IMR-90 (cell line): Measurements from ENCODE around the gene DCTD. TPM values are rescaled to one million over a fixed set of nuclear protein-coding genes. Genes with fewer than 3 reads are reported as not detected.

ENCODE experiments used
- ATAC-seq: fragments of 200-7000 bp; cut with Tn5 transposase; 2 replicates; pipeline ENCODE4 v1.9.1; 2020; ENCODE audit warnings: low read depth, mild to moderate bottlenecking, moderate library complexity
- BruUV-seq: library from RNA; stranded (reverse); fragments of 400-500 nt; replicated peaks from 2 replicates; lab custom pipeline; 2021; lab: Mats Ljungman, UMichigan
- CTCF ChIA-PET: fragments of 300-600 bp; formaldehyde crosslinking; extraction: SDS; loops from one replicate; lab custom pipeline; 2021; ENCODE audit warnings: antibody characterized with exemption; lab: Yijun Ruan, JAX
- POLR2A ChIA-PET: fragments of 300-600 bp; sonication (Branson Sonifier 250); formaldehyde crosslinking; loops from one replicate; lab custom pipeline; 2022; ENCODE audit warnings: antibody characterized with exemption; ENCODE audit not compliant: unreplicated experiment; lab: Charles Lee
- DNase-seq: peaks from one replicate; pipeline ENCODE4 v3.0.0; 2013
- H2AFZ ChIP-seq: replicated peaks from 2 replicates; pipeline ENCODE3; 2013; ENCODE audit warnings: low read length, mild to moderate bottlenecking; ENCODE audit not compliant: poor library complexity
- H2AK5ac ChIP-seq: 2 replicates; pipeline ENCODE4 v1.6.1; 2013; ENCODE audit warnings: low read depth, low read length, inconsistent platforms
- H2AK9ac ChIP-seq: replicated peaks from 2 replicates; pipeline ENCODE3; 2013; ENCODE audit warnings: mild to moderate bottlenecking, low read depth, low read length, moderate library complexity; ENCODE audit not compliant: poor library complexity
- H2BK120ac ChIP-seq: 2 replicates; pipeline ENCODE4 v1.6.1; 2013; ENCODE audit warnings: low read depth, low read length, inconsistent platforms
- H2BK15ac ChIP-seq: 3 replicates; pipeline ENCODE4 v1.6.1; 2013; ENCODE audit warnings: low read depth, low read length, inconsistent platforms
- H2BK20ac ChIP-seq: 2 replicates; pipeline ENCODE4 v1.6.1; 2013; ENCODE audit warnings: low read depth, mild to moderate bottlenecking, inconsistent platforms, low read length, moderate library complexity
- H2BK5ac ChIP-seq: 2 replicates; pipeline ENCODE4 v1.6.1; 2013; ENCODE audit warnings: mild to moderate bottlenecking, low read depth, low read length, inconsistent platforms; ENCODE audit not compliant: poor library complexity, severe bottlenecking
- H3K14ac ChIP-seq: replicated peaks from 2 replicates; pipeline ENCODE4 v1.6.1; 2013; ENCODE audit warnings: low read depth, low read length, inconsistent platforms
- H3K18ac ChIP-seq: 2 replicates; pipeline ENCODE4 v1.6.1; 2013; ENCODE audit warnings: low read depth, low read length, control low read depth
- H3K23ac ChIP-seq: 2 replicates; pipeline ENCODE4 v1.6.1; 2013; ENCODE audit warnings: low read depth, low read length, inconsistent platforms
- H3K27ac ChIP-seq: 2 replicates; pipeline ENCODE4 v1.5.1; 2013; ENCODE audit warnings: mild to moderate bottlenecking, control low read depth, low read length; ENCODE audit not compliant: insufficient read depth
- H3K27me3 ChIP-seq: 2 replicates; pipeline ENCODE4 v1.6.1; 2013; ENCODE audit warnings: low read length; ENCODE audit not compliant: control insufficient read depth, insufficient read depth
- H3K36me3 ChIP-seq: 2 replicates; pipeline ENCODE4 v1.6.1; 2013; ENCODE audit warnings: low read length, mixed read lengths; ENCODE audit not compliant: control insufficient read depth, insufficient read depth
- H3K4ac ChIP-seq: 2 replicates; pipeline ENCODE4 v1.6.1; 2013; ENCODE audit warnings: low read depth, low read length, inconsistent platforms
- H3K4me1 ChIP-seq: 2 replicates; pipeline ENCODE4 v1.6.1; 2013; ENCODE audit warnings: low read length, mixed read lengths; ENCODE audit not compliant: control insufficient read depth, insufficient read depth
- H3K4me2 ChIP-seq: 2 replicates; pipeline ENCODE4 v1.6.1; 2013; ENCODE audit warnings: low read depth, mild to moderate bottlenecking, control low read depth, low read length, moderate library complexity
- H3K4me3 ChIP-seq: 2 replicates; pipeline ENCODE4 v1.5.1; 2013; ENCODE audit warnings: low read depth, mild to moderate bottlenecking, control low read depth, low read length, moderate library complexity; ENCODE audit not compliant: insufficient read depth
- H3K56ac ChIP-seq: 2 replicates; pipeline ENCODE4 v1.6.1; 2013; ENCODE audit warnings: low read length, inconsistent platforms; ENCODE audit not compliant: insufficient read depth; ENCODE audit errors: extremely low read depth
- H3K79me1 ChIP-seq, 2 experiments: 2 replicates each; pipeline ENCODE4 v1.6.1; 2013; ENCODE audit warnings: low read length in 2 of 2, inconsistent platforms in 1 of 2, low read depth in 1 of 2
- H3K9ac ChIP-seq: 2 replicates; pipeline ENCODE4 v1.6.1; 2013; ENCODE audit warnings: low read depth, low read length, control low read depth
- H3K9me1 ChIP-seq: 2 replicates; pipeline ENCODE4 v1.6.1; 2013; ENCODE audit warnings: low read length, inconsistent platforms; ENCODE audit not compliant: insufficient read depth
- H3K9me3 ChIP-seq: 2 replicates; pipeline ENCODE4 v1.6.1; 2013; ENCODE audit warnings: low read length; ENCODE audit not compliant: control insufficient read depth, insufficient read depth
- H4K20me1 ChIP-seq: 2 replicates; pipeline ENCODE4 v1.6.1; 2013; ENCODE audit warnings: low read length, inconsistent platforms; ENCODE audit not compliant: insufficient read depth
- H4K5ac ChIP-seq: 2 replicates; pipeline ENCODE4 v1.6.1; 2013; ENCODE audit warnings: mild to moderate bottlenecking, low read depth, low read length, control low read depth
- H4K8ac ChIP-seq, 2 experiments: 2 replicates each; pipeline ENCODE4 v1.6.1; 2013; ENCODE audit warnings: low read depth in 2 of 2, low read length in 2 of 2, control low read depth in 1 of 2, inconsistent platforms in 1 of 2
- H4K91ac ChIP-seq: 2 replicates; pipeline ENCODE4 v1.6.1; 2013; ENCODE audit warnings: low read depth, low read length, inconsistent platforms; ENCODE audit not compliant: insufficient read depth
- BHLHE40 ChIP-seq: fragments of 150-350 bp; IDR thresholded peaks from 2 replicates; pipeline ENCODE4 v1.6.1; 2016; ENCODE audit warnings: mild to moderate bottlenecking, low read depth, low read length
- CEBPB ChIP-seq: IDR thresholded peaks from 2 replicates; pipeline ENCODE4 v1.6.1; 2012; ENCODE audit warnings: low read depth, low read length, improper control_type of control experiment
- CHD1 ChIP-seq: IDR thresholded peaks from 2 replicates; pipeline ENCODE4 v1.6.1; 2012; ENCODE audit warnings: low read depth, low read length, improper control_type of control experiment
- CTCF ChIP-seq: conservative IDR thresholded peaks from 2 replicates; pipeline ENCODE4 v1.5.1; 2012; ENCODE audit warnings: mild to moderate bottlenecking, low read depth, low read length, improper control_type of control experiment
- ELK1 ChIP-seq: fragments of 150-350 bp; IDR thresholded peaks from 2 replicates; pipeline ENCODE4 v1.6.1; 2016; ENCODE audit warnings: low read depth, mild to moderate bottlenecking, low read length, moderate library complexity, borderline replicate concordance
- FOS ChIP-seq: fragments of 150-350 bp; IDR thresholded peaks from 2 replicates; pipeline ENCODE4 v1.6.1; 2016; ENCODE audit warnings: low read depth, low read length
- MAFK ChIP-seq: IDR thresholded peaks from 2 replicates; pipeline ENCODE4 v1.6.1; 2012; ENCODE audit warnings: low read depth, low read length, improper control_type of control experiment
- MAZ ChIP-seq: IDR thresholded peaks from 2 replicates; pipeline ENCODE4 v1.6.1; 2012; ENCODE audit warnings: low read depth, mild to moderate bottlenecking, low read length, improper control_type of control experiment, moderate library complexity, borderline replicate concordance
- MXI1 ChIP-seq: IDR thresholded peaks from 2 replicates; pipeline ENCODE4 v1.6.1; 2012; ENCODE audit warnings: low read depth, mild to moderate bottlenecking, low read length, moderate library complexity, borderline replicate concordance
- NFE2L2 ChIP-seq: fragments of 150-350 bp; IDR thresholded peaks from 2 replicates; pipeline ENCODE4 v1.6.1; 2016; ENCODE audit warnings: low read depth, mild to moderate bottlenecking, low read length
- POLR2A ChIP-seq: IDR thresholded peaks from 2 replicates; pipeline ENCODE4 v1.6.1; 2012; ENCODE audit warnings: mild to moderate bottlenecking, low read depth, low read length
- RAD21 ChIP-seq: IDR thresholded peaks from 2 replicates; pipeline ENCODE4 v1.6.1; 2012; ENCODE audit warnings: low read length, improper control_type of control experiment
- RCOR1 ChIP-seq: IDR thresholded peaks from 2 replicates; pipeline ENCODE4 v1.6.1; 2012; ENCODE audit warnings: mild to moderate bottlenecking, low read length, improper control_type of control experiment; ENCODE audit not compliant: insufficient replicate concordance
- RFX5 ChIP-seq: IDR thresholded peaks from 2 replicates; pipeline ENCODE4 v1.8.0; 2012; ENCODE audit warnings: low read depth, mild to moderate bottlenecking, low read length, moderate library complexity
- SMC3 ChIP-seq: fragments of 150-350 bp; IDR thresholded peaks from 2 replicates; pipeline ENCODE4 v1.6.1; 2016; ENCODE audit warnings: low read depth, mild to moderate bottlenecking, antibody characterized with exemption, low read length, moderate library complexity
- USF2 ChIP-seq: fragments of 150-350 bp; IDR thresholded peaks from 2 replicates; pipeline ENCODE4 v1.6.1; 2017; ENCODE audit warnings: mild to moderate bottlenecking, antibody characterized with exemption, low read length, low read depth
- WGBS, 2 experiments: methylation state at CpG; one replicate each; pipeline versions ENCODE4 v1.1.5 to v1.1.7; 2013; ENCODE audit warnings: missing lambda C conversion rate in 2 of 2; ENCODE audit not compliant: insufficient read length in 1 of 2; ENCODE audit errors: extremely low coverage in 2 of 2; 5-methylcytosine and 5-hydroxymethylcytosine counted together
- dilution Hi-C: fragments of 300-500 bp; cut with HindIII; formaldehyde crosslinking; loops from one replicate; pipeline ENCODE4 v1.14.3; 2018; ENCODE audit warnings: low sequenced_read_pairs; ENCODE audit not compliant: unreplicated experiment
- in situ Hi-C: fragments of 300-500 bp; cut with MboI; formaldehyde crosslinking; loops from 3 replicates; pipeline ENCODE4 v1.14.3; 2019; ENCODE audit warnings: low sequenced_read_pairs, inconsistent platforms, mixed read lengths
- intact Hi-C: fragments of 100-400 bp; cut with micrococcal nuclease; formaldehyde crosslinking; loops from 2 replicates; pipeline ENCODE4 v1.10.0; 2022
- polyA plus RNA-seq, 3 experiments: library from polyadenylated mRNA; depleted of rRNA; stranded (reverse); fragments of >200 nt; gene quantifications; 2 replicates each; pipeline ENCODE4 v1.2.3, GENCODE V29; 2012; ENCODE audit warnings: low replicate concordance in 1 of 3
- total RNA-seq: library from RNA; depleted of rRNA; stranded (reverse); fragments of >200 nt; gene quantifications from 2 replicates; pipeline ENCODE4 v1.2.3, GENCODE V29; 2012

The DCTD gene
- total and polyA plus RNA-seq, 2 of the 4 experiments (the other 2 are of a cell fraction) = 90.3 to 127 TPM

- POLR2A ChIA-PET = no interaction called here
- Histone ChIP-seq H4K20me1 (no peaks in the 10 kb centered on the region), H4K91ac (no peak overlapping the region), H3K4me3 (no peak overlapping the region), H2AK5ac (no peak overlapping the region), H3K23ac (no peak overlapping the region), H3K9me3 (no peaks in the 10 kb centered on the region; the same call in 1 of the 2 replicates), H3K56ac (no peak overlapping the region), H2BK120ac (no peak overlapping the region), H3K9ac (no peak overlapping the region), H3K4me2 (no peak overlapping the region), H3K14ac (no peak overlapping the region), H2BK15ac (no peak overlapping the region), H3K4ac (no peak overlapping the region), H3K27me3 (no peaks in the 10 kb centered on the region), H3K79me1 (peaks cover 0 to 20% of the 10 kb centered on the region in 2 experiments; a peak in 3 of 4 replicates), H2BK5ac (no peak overlapping the region), H4K8ac (no peak overlapping the region), H3K18ac (no peak overlapping the region), H2BK20ac (no peak overlapping the region), H3K4me1 (no peaks in the 10 kb centered on the region; the same call in 1 of the 2 replicates), H2AFZ (no peak overlapping the region), H3K36me3 (peaks cover 30% of the 10 kb centered on the region), H3K9me1 (no peaks in the 10 kb centered on the region; the same call in 1 of the 2 replicates), H3K27ac (no peak overlapping the region), H2AK9ac (no peak overlapping the region), H4K5ac (no peak overlapping the region)
- ATAC-seq (no peak; the same call in 1 of the 2 replicates), DNase-seq (peak; percentile 25)
- TF ChIP-seq POLR2A (no peak), RAD21 (no peak), RCOR1 (no peak), RFX5 (no peak), MAFK (no peak), MXI1 (no peak), BHLHE40 (no peak), NFE2L2 (no peak), MAZ (no peak), SMC3 (no peak), CEBPB (no peak), FOS (no peak), USF2 (no peak), CTCF (no peak), ELK1 (no peak), CHD1 (no peak)
- dilution Hi-C loops (no loop called here), intact Hi-C loops (no loop called here), in situ Hi-C loops (no loop called here)
- no TSS peak for BruUV-seq
- CTCF ChIA-PET = no interaction called here
- WGBS, 2 experiments = no CpG with 5 or more reads among the region's 3 CpGs
Measured at GRCh38 chr4:182885738-182886077, 31.5 kb downstream of the DCTD start.
